Measurements from ENCODE around the gene TM9SF3.

Gene TM9SF3

GRCh38 chr10:96511044-96511945 is 75.5 kb downstream of the TM9SF3 start:
- DNase-seq (ENCODE audit: low read depth): peak; percentile 8

- no peak for DNase-seq (ENCODE audit: low read depth)
Observed at GRCh38 chr10:96509017-96509641, 77.7 kb downstream of the TM9SF3 start.

GRCh38 chr10:96507044-96507443 is 79.8 kb downstream of the TM9SF3 start:
- no peak for DNase-seq (ENCODE audit: low read depth)

DNA sequence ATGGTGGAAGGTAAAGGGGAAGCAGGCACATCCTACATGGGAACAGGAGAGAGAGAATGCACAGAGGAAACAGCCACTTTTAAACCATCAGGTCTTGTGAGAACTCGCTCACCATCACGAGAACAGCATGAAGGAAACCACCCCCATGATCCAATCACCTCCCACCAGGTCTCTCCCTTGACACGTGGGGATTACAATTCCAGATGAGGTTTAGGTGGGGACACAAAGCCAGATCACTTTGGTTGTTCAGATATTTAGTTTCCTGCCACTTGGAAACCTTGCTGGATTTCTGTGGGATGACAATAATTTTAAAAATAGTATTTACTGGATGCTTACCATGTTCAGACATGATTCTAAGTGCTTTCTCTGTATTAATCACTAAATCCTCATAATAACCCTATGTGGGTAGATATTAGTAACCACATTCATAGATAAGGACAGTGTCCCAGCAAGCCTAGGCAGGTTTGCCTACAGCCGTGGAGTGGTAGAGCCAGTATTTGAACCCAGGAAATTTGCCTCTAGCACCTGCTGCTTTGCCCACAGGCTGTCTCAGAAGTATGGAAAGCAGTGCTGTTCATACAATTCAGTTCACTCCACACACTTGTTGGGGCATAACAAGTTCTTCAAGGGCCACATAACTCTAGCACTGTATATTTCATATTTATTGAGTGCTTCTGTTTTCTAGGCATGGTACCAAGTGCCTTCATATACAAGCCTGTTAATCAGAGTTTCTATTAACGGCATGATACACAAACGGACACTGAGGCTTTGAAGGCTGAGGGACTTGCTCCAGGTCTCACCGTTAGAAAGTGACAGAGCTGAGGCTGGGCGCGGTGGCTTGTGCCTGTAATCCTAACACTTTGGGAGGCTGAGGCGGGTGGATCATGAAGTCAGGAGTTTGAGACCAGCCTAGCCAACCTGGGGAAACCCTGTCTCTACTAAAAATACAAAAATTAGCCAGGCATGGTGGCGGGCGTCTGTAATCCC is 81.4 kb downstream of the TM9SF3 start:
- no peak for DNase-seq (ENCODE audit: low read depth)

DNA sequence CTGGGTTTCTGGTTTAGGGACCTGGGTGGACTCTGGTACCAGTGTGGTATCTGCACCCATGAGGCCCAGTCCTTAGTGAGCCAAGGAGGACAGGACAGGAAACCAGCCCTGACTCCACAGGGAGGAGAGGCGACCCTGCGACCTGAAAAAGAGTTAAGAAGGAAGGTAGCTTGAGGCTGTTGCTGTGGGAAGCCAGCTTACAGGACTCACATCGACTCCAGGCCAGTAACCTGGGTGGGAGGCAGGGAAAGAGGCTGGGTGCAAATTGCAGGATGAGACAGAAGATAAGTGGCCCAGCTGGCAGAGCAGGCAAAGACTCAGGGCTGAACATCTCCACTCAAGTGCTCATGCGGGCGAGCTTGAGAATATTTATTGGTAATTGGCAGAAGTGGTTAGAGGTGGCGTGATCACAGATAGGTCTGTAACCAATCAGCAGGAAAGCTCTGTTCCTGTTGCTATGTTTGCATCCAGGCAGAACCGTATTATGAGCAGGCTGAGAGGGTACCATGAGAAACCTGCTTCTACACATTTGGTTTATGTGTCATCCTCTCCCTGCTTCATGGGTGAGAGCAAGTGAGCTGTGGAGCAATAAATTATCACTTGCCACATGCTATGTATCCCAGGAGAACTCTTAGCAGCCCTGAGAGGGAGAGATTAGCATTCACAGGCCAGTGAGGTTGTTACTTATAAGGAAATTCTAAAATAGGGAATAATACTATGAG is 84.1 kb downstream of the TM9SF3 start:
- DNase-seq (ENCODE audit: low read depth): no peak

DNA sequence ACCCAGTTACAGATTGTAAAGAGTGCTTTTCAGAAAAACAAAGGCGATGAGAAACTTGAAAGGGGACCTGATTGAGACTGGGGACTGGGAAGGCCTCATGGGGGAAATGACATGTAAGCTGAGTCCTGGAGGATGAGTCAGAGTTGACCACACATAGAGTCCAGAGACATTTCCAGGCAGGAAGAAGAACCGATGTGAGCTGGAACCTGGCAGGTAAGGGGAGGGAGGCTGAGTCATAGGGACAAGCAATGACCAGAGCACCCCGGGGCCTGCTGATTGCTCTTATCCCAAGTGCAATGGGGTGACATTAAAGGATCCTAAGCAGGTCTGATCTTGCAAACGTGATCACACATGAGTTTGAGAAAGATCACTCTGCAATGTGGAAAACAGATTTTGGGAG is 84.8 kb downstream of the TM9SF3 start:
- DNase-seq (ENCODE audit: low read depth): no peak

GRCh38 chr10:96500519-96500918 is 86.3 kb downstream of the TM9SF3 start:
- no peak for DNase-seq (ENCODE audit: low read depth)

DNA sequence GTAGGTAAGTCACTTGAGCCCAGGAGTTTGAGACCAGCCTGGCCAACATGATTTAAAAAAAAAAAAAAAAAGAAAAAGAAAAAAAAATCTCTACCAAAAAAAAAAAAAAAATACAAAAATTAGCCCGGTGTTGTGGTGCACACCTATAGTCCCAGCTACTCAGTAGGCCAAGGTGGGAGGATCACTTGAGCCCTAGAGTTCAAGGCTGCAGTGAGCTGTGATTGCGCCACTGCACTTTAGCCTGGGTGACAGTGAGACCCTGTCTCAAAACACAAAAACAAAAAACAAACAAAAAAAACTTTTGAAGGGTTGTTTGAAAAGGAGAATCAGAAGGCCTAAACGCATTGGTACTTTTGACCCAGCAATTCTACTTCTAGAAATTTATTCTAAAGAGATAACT is 86.8 kb downstream of the TM9SF3 start:
- no peak for DNase-seq (ENCODE audit: low read depth)

- DNase-seq (ENCODE audit: low read depth): no peak
Observed at GRCh38 chr10:96497391-96497790, 89.4 kb downstream of the TM9SF3 start.

DNA sequence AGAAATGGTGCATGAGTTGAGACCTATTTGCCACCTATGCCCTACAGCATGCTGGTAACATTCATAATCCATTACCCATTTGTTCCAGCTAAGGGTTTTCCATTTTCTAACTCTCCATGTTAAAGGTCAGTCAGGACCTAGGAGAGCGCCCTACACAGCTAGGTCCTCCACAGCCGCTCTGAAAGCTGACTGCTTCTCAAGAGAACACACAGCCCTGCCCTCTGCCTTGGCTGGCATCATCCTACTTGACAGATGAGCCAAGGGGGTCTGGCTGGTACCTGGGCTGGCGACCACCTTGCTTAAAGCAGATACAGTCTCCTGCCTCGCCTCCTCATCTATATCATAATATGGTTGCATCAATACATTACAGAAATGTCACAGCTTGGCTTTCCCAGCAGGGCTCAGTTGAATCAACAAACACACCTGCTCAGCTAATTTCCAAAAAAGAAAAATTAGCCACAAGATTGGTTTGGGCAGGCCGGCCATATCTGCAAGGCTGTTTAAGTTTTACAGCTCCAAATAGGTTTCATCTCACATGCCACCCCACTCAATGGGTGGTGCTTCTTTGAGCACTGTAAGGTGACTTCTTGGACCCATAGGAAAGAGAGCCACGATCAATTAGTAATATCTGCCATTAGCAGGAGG is 90.4 kb downstream of the TM9SF3 start:
- no peak for DNase-seq (ENCODE audit: low read depth)

- no peak for DNase-seq (ENCODE audit: low read depth)
Observed at GRCh38 chr10:96495544-96495943, 91.3 kb downstream of the TM9SF3 start.

DNA sequence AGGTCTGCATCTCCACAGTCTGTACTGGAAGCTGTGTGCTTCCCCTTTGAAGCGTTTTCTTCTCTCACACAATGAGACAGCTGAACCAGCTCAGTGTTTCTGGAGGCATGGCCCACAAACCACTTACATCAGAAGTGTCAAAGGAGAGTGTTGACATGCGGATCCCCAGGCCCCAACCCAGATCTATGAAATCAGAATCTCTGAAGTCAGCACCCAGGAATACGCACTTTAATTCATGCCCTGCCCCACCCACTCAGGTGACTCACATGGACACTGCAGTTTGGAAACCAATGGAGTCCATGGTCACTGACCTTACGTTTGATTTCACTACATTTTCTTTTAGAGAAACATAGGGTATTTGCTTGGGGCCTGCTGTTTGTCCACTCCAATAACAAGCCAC is 92.1 kb downstream of the TM9SF3 start:
- no peak for DNase-seq (ENCODE audit: low read depth)

DNA sequence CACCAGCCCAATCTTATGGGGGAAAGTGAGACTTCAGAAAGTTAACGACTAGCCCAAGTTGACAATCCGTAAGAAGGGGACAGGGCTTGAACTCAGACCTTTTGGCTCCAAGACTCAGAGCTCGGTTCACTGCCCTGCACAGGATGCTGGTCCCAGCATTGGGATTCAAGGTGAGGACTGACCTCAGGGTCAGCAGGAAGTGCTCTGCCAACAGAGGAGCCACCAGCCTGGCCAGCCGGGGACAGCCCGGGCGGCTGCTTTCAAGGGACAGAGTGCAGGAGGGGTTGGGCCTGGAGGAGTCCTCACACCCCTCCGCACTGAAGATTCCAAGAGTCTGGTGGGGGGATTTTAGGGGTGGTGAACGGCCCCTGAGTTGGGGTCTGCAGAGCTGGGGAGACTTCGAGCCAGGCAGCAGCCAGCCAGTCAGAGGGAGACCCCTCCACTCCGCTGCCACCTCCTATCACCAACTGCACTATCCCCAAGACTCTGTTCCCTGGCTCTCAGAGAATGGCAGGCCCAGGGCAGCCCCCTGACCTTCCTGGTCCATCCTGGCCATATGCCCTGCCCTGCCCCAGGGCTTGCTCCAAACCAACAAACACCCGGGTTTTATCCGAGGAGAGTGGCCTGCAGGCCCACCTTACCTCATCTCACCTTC is 92.8 kb downstream of the TM9SF3 start:
- no peak for DNase-seq (ENCODE audit: low read depth)

DNA sequence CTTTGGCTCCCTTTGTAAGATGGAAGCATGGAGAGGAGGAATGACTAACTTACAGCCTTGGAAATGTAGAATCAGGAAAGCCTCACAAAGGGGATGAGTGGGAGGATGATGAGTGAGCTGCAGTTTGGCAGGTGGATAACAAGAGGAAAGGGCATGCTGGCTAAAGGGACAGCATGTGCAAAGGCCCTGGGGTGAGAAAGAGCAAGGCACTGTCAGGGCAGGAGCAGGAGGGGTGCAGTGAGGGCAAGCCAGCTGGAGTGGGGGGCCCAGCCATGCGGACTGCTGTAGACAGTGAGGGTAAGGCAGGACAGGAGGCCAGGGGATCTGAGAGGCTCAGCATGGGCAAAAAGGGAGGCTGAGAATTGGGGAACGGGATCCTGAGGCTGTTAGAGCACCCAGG is 93.6 kb downstream of the TM9SF3 start:
- no peak for DNase-seq (ENCODE audit: low read depth)

- DNase-seq (ENCODE audit: low read depth): no peak
Observed at GRCh38 chr10:96491303-96491702, 95.5 kb downstream of the TM9SF3 start.

GRCh38 chr10:96488161-96488935 is 98.5 kb downstream of the TM9SF3 start:
- DNase-seq (ENCODE audit: low read depth): no peak

GRCh38 chr10:96482815-96483588 is 103.8 kb downstream of the TM9SF3 start:
- DNase-seq (ENCODE audit: low read depth): no peak

DNA sequence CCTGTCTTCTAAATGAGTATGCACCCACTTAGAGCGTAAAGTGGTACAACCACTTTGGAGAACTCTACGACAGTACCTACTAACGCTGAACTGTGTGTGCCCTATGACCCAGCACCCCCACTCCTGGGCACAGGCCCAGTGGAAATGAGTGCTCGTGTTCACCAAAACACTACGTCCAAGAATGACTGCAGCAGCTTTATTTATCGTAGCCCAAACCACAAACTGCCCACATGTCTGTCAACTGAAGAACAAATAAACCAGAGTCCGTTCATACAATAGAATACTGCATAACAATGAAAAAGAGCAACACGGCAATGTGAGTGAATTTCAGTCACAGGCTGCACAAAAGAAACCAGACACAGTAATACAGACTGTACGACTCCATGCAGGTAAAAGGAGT is 108.5 kb downstream of the TM9SF3 start:
- DNase-seq (ENCODE audit: low read depth): no peak

DNA sequence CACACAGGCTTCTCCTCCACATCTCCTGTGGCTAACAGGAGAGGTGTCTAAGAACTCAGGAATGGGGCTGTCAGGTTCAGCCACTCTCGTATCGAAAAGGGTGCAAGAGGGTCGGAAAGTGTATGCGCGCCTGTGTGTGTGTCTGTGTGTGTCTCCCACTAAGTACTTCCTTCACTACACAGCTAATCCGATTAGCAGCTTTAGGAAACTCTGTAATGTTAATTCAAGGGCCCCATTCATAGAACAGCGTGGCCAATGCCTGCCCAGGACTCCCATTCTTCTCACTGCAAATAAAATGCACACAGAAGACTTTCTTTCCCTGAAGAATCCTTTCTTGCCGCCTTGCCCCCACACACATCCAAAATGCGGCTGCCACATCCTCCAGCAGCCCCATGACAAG is 112.9 kb downstream of the TM9SF3 start:
- no peak for DNase-seq (ENCODE audit: low read depth)
